K562 (cell line): ENCODE measurements around the gene INS. TPM values are rescaled to one million over a fixed set of nuclear protein-coding genes. Genes with fewer than 3 reads are reported as not detected.

Source experiments
- ATAC-seq: fragments of 200-7000 bp; cut with Tn5 transposase; 3 replicates; pipeline ENCODE4 v1.9.1; 2020; ENCODE audit warnings: moderate library complexity
- BruUV-seq: library from RNA; stranded (reverse); fragments of 400-500 nt; replicated peaks from 2 replicates; lab custom pipeline; 2021; lab: Mats Ljungman, UMichigan
- CTCF ChIA-PET: fragments of 300-600 bp; formaldehyde crosslinking; extraction: SDS; loops from one replicate; lab custom pipeline; 2021; ENCODE audit warnings: low intra/inter-chr PET ratio; lab: Yijun Ruan, JAX
- POLR2A ChIA-PET: fragments of 300-600, 350-650 bp; sonication (Branson Sonifier 250); formaldehyde crosslinking; extraction: SDS; loops from one replicate; lab custom pipeline; 2021; ENCODE audit warnings: antibody characterized with exemption, inconsistent platforms; lab: Yijun Ruan, JAX
- DNase-seq, 4 experiments: peaks; one replicate each; pipeline versions ENCODE4 v3.0.0 to v3.0.0-alpha.2; 2011 to 2018; ENCODE audit warnings: low spot score in 3 of 4, mixed read lengths in 3 of 4; ENCODE audit errors: extremely low read depth in 1 of 4
- FAIRE-seq: peaks from 2 replicates; lab custom pipeline; 2011; peaks lifted over from hg19 to GRCh38; lab: Jason Lieb, UNC
- H2AFZ ChIP-seq: 2 replicates; pipeline ENCODE4 v1.6.0; 2011; ENCODE audit warnings: low read depth, low read length, control low read depth, inconsistent platforms
- H3K27ac ChIP-seq: fragments of 200-600 bp; 3 replicates; pipeline ENCODE4 v1.8.0; 2011; ENCODE audit warnings: low read depth, mild to moderate bottlenecking, control low read depth, inconsistent platforms, low read length, moderate library complexity, mixed read lengths; ENCODE audit errors: extremely low read depth
- H3K27me3 ChIP-seq, 2 experiments: fragments of 300-600 bp in 1 of 2; 2 replicates in 1 of 2; 3 replicates in 1 of 2; pipeline versions ENCODE4 v1.6.0 to v1.8.0; 2011; ENCODE audit warnings: inconsistent platforms in 2 of 2, low read length in 2 of 2, mild to moderate bottlenecking in 1 of 2, mixed read lengths in 1 of 2, moderate library complexity in 1 of 2; ENCODE audit not compliant: control insufficient read depth in 2 of 2, insufficient read depth in 2 of 2
- H3K36me3 ChIP-seq: fragments of 300-600 bp; 3 replicates; pipeline ENCODE4 v1.8.0; 2011; ENCODE audit warnings: mild to moderate bottlenecking, low read length, inconsistent platforms; ENCODE audit not compliant: control insufficient read depth, insufficient read depth
- H3K4me1 ChIP-seq, 2 experiments: fragments of 200-600 bp in 1 of 2; replicated peaks in 1 of 2; 2 replicates in 1 of 2; 3 replicates in 1 of 2; pipeline versions ENCODE4 v1.5.1 to v1.8.0; 2011; ENCODE audit warnings: inconsistent platforms in 2 of 2, low read length in 2 of 2, mild to moderate bottlenecking in 1 of 2, mixed read lengths in 1 of 2, moderate library complexity in 1 of 2; ENCODE audit not compliant: control insufficient read depth in 2 of 2, insufficient read depth in 2 of 2
- H3K4me2 ChIP-seq: 2 replicates; pipeline ENCODE4 v1.6.1; 2011; ENCODE audit warnings: low read length, control low read depth, inconsistent platforms, mixed read lengths; ENCODE audit not compliant: insufficient read depth
- H3K4me3 ChIP-seq: fragments of 200-600 bp; sonication (generic), shearing (Covaris generic); 2 replicates; pipeline ENCODE4 v1.5.1; 2016; ENCODE audit warnings: control low read depth, inconsistent platforms
- H3K79me2 ChIP-seq: fragments of 200-600 bp; 3 replicates; pipeline ENCODE4 v1.8.0; 2011; ENCODE audit warnings: low read length, inconsistent platforms; ENCODE audit not compliant: control insufficient read depth, insufficient read depth
- H3K9ac ChIP-seq, 2 experiments: 2 replicates each; pipeline versions ENCODE4 v1.6.0 to v1.6.1; 2011; ENCODE audit warnings: low read depth in 2 of 2, low read length in 2 of 2, control low read depth in 1 of 2, inconsistent platforms in 1 of 2, mild to moderate bottlenecking in 1 of 2, mixed read lengths in 1 of 2; ENCODE audit not compliant: insufficient read depth in 1 of 2
- H3K9me1 ChIP-seq: one replicate; pipeline ENCODE4 v1.6.0; 2011; ENCODE audit warnings: inconsistent platforms, mild to moderate bottlenecking, low read length, moderate library complexity; ENCODE audit not compliant: control insufficient read depth, insufficient read depth
- H3K9me3 ChIP-seq: replicated peaks from 2 replicates; pipeline ENCODE4 v1.5.1; 2011; ENCODE audit warnings: low read depth, low read length, inconsistent platforms; ENCODE audit not compliant: control insufficient read depth, insufficient read depth
- H4K20me1 ChIP-seq: replicated peaks from 2 replicates; pipeline ENCODE4 v1.6.1; 2011; ENCODE audit warnings: low read length, inconsistent platforms, mixed read lengths; ENCODE audit not compliant: control insufficient read depth, insufficient read depth
- BCOR ChIP-seq: fragments of 450-650 bp; IDR thresholded peaks from 2 replicates; pipeline ENCODE4 v1.6.1; 2016
- HNRNPL ChIP-seq: fragments of 200-400 bp; formaldehyde crosslinking; IDR thresholded peaks from 2 replicates; pipeline ENCODE4 v1.6.1; 2017; ENCODE audit warnings: low read depth, mild to moderate bottlenecking, low read length
- KDM1A ChIP-seq, 2 experiments: fragments of 450-650 bp; IDR thresholded peaks; 2 replicates each; pipeline ENCODE4 v1.6.1; 2016; ENCODE audit warnings: mild to moderate bottlenecking in 2 of 2
- NR2C2 ChIP-seq, 2 experiments: fragments of 200-800 bp in 1 of 2; sonication (Bioruptor generic) in 1 of 2; sonication (generic) in 1 of 2; formaldehyde crosslinking in 1 of 2; IDR thresholded peaks; 2 replicates each; pipeline versions ENCODE4 v1.6.1 to v1.8.0; 2016 to 2022; ENCODE audit warnings: mild to moderate bottlenecking in 1 of 2, missing compliant biosample characterization in 1 of 2, missing genetic modification characterization in 1 of 2, missing genetic modification reagents in 1 of 2
- PHB ChIP-seq: fragments of 250-450 bp; sonication (Bioruptor Pico); IDR thresholded peaks from 2 replicates; pipeline ENCODE4 v1.5.0; 2021
- RAD21 ChIP-seq, 2 experiments: fragments of 250-450 bp in 1 of 2; fragments of 450-650 bp in 1 of 2; sonication (Bioruptor Pico) in 1 of 2; formaldehyde crosslinking in 1 of 2; IDR thresholded peaks in 1 of 2; conservative IDR thresholded peaks in 1 of 2; 2 replicates each; pipeline versions ENCODE4 v1.4.0 to v1.8.0; 2020 to 2022; ENCODE audit warnings: mild to moderate bottlenecking in 2 of 2, moderate library complexity in 1 of 2
- SMARCA5 ChIP-seq: fragments of 450-650 bp; IDR thresholded peaks from 2 replicates; pipeline ENCODE4 v1.6.1; 2016
- ZBTB33 ChIP-seq: sonication (generic); formaldehyde crosslinking; IDR thresholded peaks from 2 replicates; pipeline ENCODE4 v1.8.1; 2023; ENCODE audit warnings: mild to moderate bottlenecking, missing genetic modification reagents
- WGBS: fragments of 100-300 bp; shearing (Covaris generic); methylation state at CpG from one replicate; pipeline ENCODE4 v1.1.6; 2016; ENCODE audit warnings: low coverage, mixed read lengths; ENCODE audit not compliant: insufficient coverage; ENCODE audit errors: missing lambda C conversion rate; 5-methylcytosine and 5-hydroxymethylcytosine counted together
- in situ Hi-C: fragments of 300-500 bp; cut with MboI; formaldehyde crosslinking; loops from 4 replicates; pipeline ENCODE4 v1.15.0; 2018; ENCODE audit warnings: inconsistent platforms, mixed read lengths
- intact Hi-C: fragments of 100-400 bp; cut with micrococcal nuclease; formaldehyde crosslinking; loops from 2 replicates; pipeline ENCODE4 v1.14.2; 2022
- polyA plus RNA-seq, 8 experiments: library from polyadenylated mRNA; depleted of rRNA in 4 of 8; stranded (reverse) in 5 of 8; unstranded in 3 of 8; fragments of >200 nt; fragmentation: Nextera tagmentation in 2 of 8; fragmentation: Illumina TruSeq in 1 of 8; extraction: Ambion mirVana in 2 of 8; extraction: Trizol in 1 of 8; gene quantifications; 2 replicates each; pipeline versions ENCODE4 v1.2.1 to v1.2.3, GENCODE V29; 2011 to 2014; ENCODE audit warnings: inconsistent platforms in 1 of 8, missing spikeins in 1 of 8
- total RNA-seq, 7 experiments: library from RNA; depleted of rRNA in 6 of 7; stranded (reverse); fragments of >200 nt in 6 of 7; fragmentation: Illumina TruSeq in 2 of 7; extraction: Trizol in 2 of 7; gene quantifications; 2 replicates each; pipeline versions ENCODE4 v1.2.1 to v1.2.3, GENCODE V29; 2011 to 2021; ENCODE audit warnings: low replicate concordance in 1 of 7
- TF ChIP-seq, protein P1 (sequence below): fragments of 450-650 bp; IDR thresholded peaks from 2 replicates; pipeline ENCODE4 v1.6.1; 2016; ENCODE audit warnings: low read depth, mild to moderate bottlenecking, moderate library complexity
- TF ChIP-seq, protein P2 (sequence below): IDR thresholded peaks from 3 replicates; pipeline ENCODE4 v1.6.1; 2011; ENCODE audit warnings: borderline replicate concordance, mild to moderate bottlenecking, moderate library complexity; ENCODE audit not compliant: insufficient read length; ENCODE audit errors: extremely low read depth

INS gene
- total and polyA plus RNA-seq, 9 of the 15 experiments (the other 6 are each of a cell fraction or from before 2014, with no cell fraction given): not detected

- Histone ChIP-seq H3K4me1 (peaks cover 0 to 65% of the 10 kb centered on the region in 2 experiments; a peak in 2 of 5 replicates), H3K9me1 (no peaks in the 10 kb centered on the region), H3K36me3 (no peaks in the 10 kb centered on the region), H3K27ac (no peak overlapping the region), H3K4me3 (no peak overlapping the region), H3K9me3 (no peaks in the 10 kb centered on the region), H2AFZ (no peak overlapping the region), H3K9ac (no peak overlapping the region), H3K4me2 (no peak overlapping the region), H3K27me3 (peaks cover 0 to 31% of the 10 kb centered on the region in 2 experiments; a peak in 3 of 5 replicates), H4K20me1 (peaks cover 7% of the 10 kb centered on the region), H3K79me2 (no peaks in the 10 kb centered on the region)
- ChIA-PET POLR2A (no interaction called here), CTCF (interaction anchor here (0.7 to 0.8 kb wide), 2 partner anchors 253 to 254 kb away, joined by 3 to 4 read pairs; no protein-coding TSS in a partner anchor)
- in situ Hi-C loops: no loop called here
- intact Hi-C loops: no loop called here
- no peak for FAIRE-seq
- ATAC-seq: peak; percentile 83
- 27% methylated on average over 41 of the region's 70 CpGs for WGBS
- DNase-seq: peak; percentile 35 to 76 (median 65)
- BruUV-seq: no TSS peak
- TF ChIP-seq SMARCA5 (peak; percentile 82), KDM1A (IDR thresholded peaks at IDR 0.05) (0 out of 4 replicates have a peak, but pooled peaks of 1 of the 2 experiments have one; percentile 24), NR2C2 (CRISPR knock-in tag; IDR thresholded peaks at IDR 0.05) (no peak), NR2C2 (tag; IDR thresholded peaks at IDR 0.05) (no peak), PHB (no peak), ZBTB33 (CRISPR knock-in tag) (0 out of 2 replicates have a peak, but pooled peaks have one; percentile 61), BCOR (peak; percentile 25; the same call in 1 of the 2 replicates), RAD21 (CRISPR knock-in tag; conservative IDR thresholded peaks at IDR 0.05 in 1 of 2, IDR thresholded peaks at IDR 0.05 in 1 of 2) (peak; percentile 21 to 57; a peak in 3 of 4 replicates), HNRNPL (0 out of 2 replicates have a peak, but pooled peaks have one; percentile 35)
- TF ChIP-seq, protein P1, sequence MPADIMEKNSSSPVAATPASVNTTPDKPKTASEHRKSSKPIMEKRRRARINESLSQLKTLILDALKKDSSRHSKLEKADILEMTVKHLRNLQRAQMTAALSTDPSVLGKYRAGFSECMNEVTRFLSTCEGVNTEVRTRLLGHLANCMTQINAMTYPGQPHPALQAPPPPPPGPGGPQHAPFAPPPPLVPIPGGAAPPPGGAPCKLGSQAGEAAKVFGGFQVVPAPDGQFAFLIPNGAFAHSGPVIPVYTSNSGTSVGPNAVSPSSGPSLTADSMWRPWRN: no peak
- TF ChIP-seq, protein P2, sequence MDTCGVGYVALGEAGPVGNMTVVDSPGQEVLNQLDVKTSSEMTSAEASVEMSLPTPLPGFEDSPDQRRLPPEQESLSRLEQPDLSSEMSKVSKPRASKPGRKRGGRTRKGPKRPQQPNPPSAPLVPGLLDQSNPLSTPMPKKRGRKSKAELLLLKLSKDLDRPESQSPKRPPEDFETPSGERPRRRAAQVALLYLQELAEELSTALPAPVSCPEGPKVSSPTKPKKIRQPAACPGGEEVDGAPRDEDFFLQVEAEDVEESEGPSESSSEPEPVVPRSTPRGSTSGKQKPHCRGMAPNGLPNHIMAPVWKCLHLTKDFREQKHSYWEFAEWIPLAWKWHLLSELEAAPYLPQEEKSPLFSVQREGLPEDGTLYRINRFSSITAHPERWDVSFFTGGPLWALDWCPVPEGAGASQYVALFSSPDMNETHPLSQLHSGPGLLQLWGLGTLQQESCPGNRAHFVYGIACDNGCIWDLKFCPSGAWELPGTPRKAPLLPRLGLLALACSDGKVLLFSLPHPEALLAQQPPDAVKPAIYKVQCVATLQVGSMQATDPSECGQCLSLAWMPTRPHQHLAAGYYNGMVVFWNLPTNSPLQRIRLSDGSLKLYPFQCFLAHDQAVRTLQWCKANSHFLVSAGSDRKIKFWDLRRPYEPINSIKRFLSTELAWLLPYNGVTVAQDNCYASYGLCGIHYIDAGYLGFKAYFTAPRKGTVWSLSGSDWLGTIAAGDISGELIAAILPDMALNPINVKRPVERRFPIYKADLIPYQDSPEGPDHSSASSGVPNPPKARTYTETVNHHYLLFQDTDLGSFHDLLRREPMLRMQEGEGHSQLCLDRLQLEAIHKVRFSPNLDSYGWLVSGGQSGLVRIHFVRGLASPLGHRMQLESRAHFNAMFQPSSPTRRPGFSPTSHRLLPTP: peak; percentile 66
Observed at GRCh38 chr11:2166091-2166851, 5.3 kb upstream of the INS start.
